Neural crest cell (in vitro differentiated cells): ENCODE results near the gene NRSN2. TPM values are rescaled to one million over a fixed set of nuclear protein-coding genes. Genes with fewer than 3 reads are reported as not detected.
A peak's percentile ranks its signal among the peaks of the same experiment; 100 is the strongest.

Experiments
- DNase-seq: peaks from one replicate; pipeline ENCODE4 v3.0.0; 2021; ENCODE audit warnings: low read depth, mixed read lengths, low spot score
- H3K27ac Mint-ChIP-seq: one replicate; pipeline ENCODE4 v1.8.0; 2021; ENCODE audit warnings: mild to moderate bottlenecking, mixed read lengths; ENCODE audit not compliant: unreplicated experiment
- H3K27me3 Mint-ChIP-seq: 2 replicates; pipeline ENCODE4 v1.8.0; 2021; ENCODE audit warnings: low read depth, mild to moderate bottlenecking, mixed read lengths
- H3K36me3 Mint-ChIP-seq: 2 replicates; pipeline ENCODE4 v1.8.0; 2021; ENCODE audit warnings: low read depth, mild to moderate bottlenecking, mixed read lengths
- H3K4me1 Mint-ChIP-seq: 2 replicates; pipeline ENCODE4 v1.8.0; 2021; ENCODE audit warnings: mixed read lengths
- H3K4me3 Mint-ChIP-seq: one replicate; pipeline ENCODE4 v1.8.0; 2021; ENCODE audit warnings: mild to moderate bottlenecking, mixed read lengths
- H3K9me3 Mint-ChIP-seq: 2 replicates; pipeline ENCODE4 v1.8.0; 2021; ENCODE audit warnings: mixed read lengths
- CTCF ChIP-seq: fragments of 200-600 bp; sonication (generic); conservative IDR thresholded peaks from 2 replicates; pipeline ENCODE4 v1.5.0; 2021; ENCODE audit warnings: antibody characterized with exemption, mild to moderate bottlenecking
- long read RNA-seq: library from polyadenylated mRNA; unstranded; transcript quantifications from one replicate; pipeline ENCODE4 v2.0.0, GENCODE V29; 2020
- total RNA-seq: library from RNA; stranded (reverse); gene quantifications from 2 replicates; pipeline ENCODE4 v1.2.1, GENCODE V29; 2021

Gene NRSN2
- total RNA-seq: 42.0 and 44.4 TPM in 2 replicates
- long read RNA-seq, partial matches to known transcripts: 1 of 5 reads
- long read RNA-seq, other reads (novel, unspliced or antisense): 4 of 5 reads

- H3K27me3 Mint-ChIP-seq: no peaks in the 10 kb centered on the region
- H3K4me3 Mint-ChIP-seq: peak within 1 kb of the TSS; percentile 97
- peak within 1 kb of the TSS; percentile 90 for H3K27ac Mint-ChIP-seq
- TF ChIP-seq CTCF: no peak
- DNase-seq: peak; percentile 56
- no peaks in the 10 kb centered on the region for H3K9me3 Mint-ChIP-seq
- peaks cover 17% of the 10 kb centered on the region for H3K4me1 Mint-ChIP-seq
- no peaks in the 10 kb centered on the region for H3K36me3 Mint-ChIP-seq
Observed at GRCh38 chr20:346640-347316, at the start of gene NRSN2. NRSN2 (plus strand) TSS chr20:347111; CDS start chr20:349644, 2,533 bp downstream.

- Mint-ChIP-seq H3K27me3 (no peaks in the 10 kb centered on the region), H3K27ac (peak overlapping the region; percentile 97), H3K36me3 (peaks cover 13% of the 10 kb centered on the region), H3K4me3 (peak overlapping the region; percentile 99), H3K9me3 (no peaks in the 10 kb centered on the region), H3K4me1 (peaks cover 55% of the 10 kb centered on the region)
- DNase-seq: peak; percentile 23
- TF ChIP-seq CTCF: no peak
Observed at GRCh38 chr20:297925-298775, 48.8 kb upstream of the NRSN2 start.

- no peak for TF ChIP-seq CTCF
- no peaks in the 10 kb centered on the region for H3K27me3 Mint-ChIP-seq
- H3K4me3 Mint-ChIP-seq: peak overlapping the region; percentile 99
- DNase-seq: no peak
- H3K36me3 Mint-ChIP-seq: peaks cover 17% of the 10 kb centered on the region
- no peak overlapping the region for H3K27ac Mint-ChIP-seq
- H3K9me3 Mint-ChIP-seq: no peaks in the 10 kb centered on the region
- peaks cover 58% of the 10 kb centered on the region for H3K4me1 Mint-ChIP-seq
Observed at GRCh38 chr20:298776-299391, 48.0 kb upstream of the NRSN2 start.

- Mint-ChIP-seq H3K27ac (peak overlapping the region; percentile 95), H3K36me3 (peaks cover 17% of the 10 kb centered on the region), H3K9me3 (no peaks in the 10 kb centered on the region), H3K4me3 (peak overlapping the region; percentile 99), H3K4me1 (peaks cover 59% of the 10 kb centered on the region), H3K27me3 (no peaks in the 10 kb centered on the region)
- TF ChIP-seq CTCF: no peak
- no peak for DNase-seq
Observed at GRCh38 chr20:300345-300990, 46.4 kb upstream of the NRSN2 start.
